Measurements from ENCODE around the gene FTCDNL1.

The FTCDNL1 gene

GRCh38 chr2:199738727-199739412 is 112.1 kb downstream of the FTCDNL1 start:
- no peak for DNase-seq

- DNase-seq: no peak
These were observed 116.3 kb downstream of the FTCDNL1 start for GRCh38 chr2:199734651-199735050.

GRCh38 chr2:199734011-199734410 is 117.0 kb downstream of the FTCDNL1 start:
- DNase-seq: no peak

- no peak for DNase-seq
These were observed 123.2 kb downstream of the FTCDNL1 start for GRCh38 chr2:199727801-199728200.

GRCh38 chr2:199727306-199727705 is 123.7 kb downstream of the FTCDNL1 start:
- DNase-seq: no peak

GRCh38 chr2:199718074-199718473 is 132.9 kb downstream of the FTCDNL1 start:
- no peak for DNase-seq

GRCh38 chr2:199717587-199717907 is 133.4 kb downstream of the FTCDNL1 start:
- no peak for DNase-seq

GRCh38 chr2:199716807-199717586 is 134.0 kb downstream of the FTCDNL1 start:
- peak; percentile 11 to 54 for DNase-seq

GRCh38 chr2:199713746-199714145 is 137.2 kb downstream of the FTCDNL1 start:
- no peak for DNase-seq

GRCh38 chr2:199710551-199710950 is 140.4 kb downstream of the FTCDNL1 start:
- no peak for DNase-seq

All from NCI-H446 (cell line).